Neural cell (in vitro differentiated cells): ENCODE data around the gene ZDHHC5.

Experiments used
- CTCF ChIP-seq: fragments of 450-650 bp; IDR thresholded peaks from 2 replicates; pipeline ENCODE4 v1.5.1; 2014; ENCODE audit warnings: antibody characterized with exemption, mild to moderate bottlenecking, moderate library complexity; ENCODE audit not compliant: poor library complexity, severe bottlenecking
- EP300 ChIP-seq: fragments of 450-650 bp; conservative IDR thresholded peaks from 2 replicates; pipeline ENCODE4 v1.6.1; 2014; ENCODE audit warnings: antibody characterized with exemption, mild to moderate bottlenecking, moderate library complexity; ENCODE audit not compliant: poor library complexity, severe bottlenecking
- POLR2AphosphoS5 ChIP-seq: IDR thresholded peaks from 2 replicates; pipeline ENCODE4 v1.6.1; 2012
- RAD21 ChIP-seq: fragments of 450-650 bp; conservative IDR thresholded peaks from 2 replicates; pipeline ENCODE4 v1.6.1; 2014; ENCODE audit warnings: antibody characterized with exemption, mild to moderate bottlenecking, moderate library complexity
- SMC3 ChIP-seq: fragments of 450-650 bp; conservative IDR thresholded peaks from 2 replicates; pipeline ENCODE4 v1.6.1; 2014; ENCODE audit warnings: antibody characterized with exemption, mild to moderate bottlenecking, moderate library complexity; ENCODE audit not compliant: poor library complexity
- TAF1 ChIP-seq: IDR thresholded peaks from 2 replicates; pipeline ENCODE4 v1.6.1; 2012; ENCODE audit warnings: low read depth
- TF ChIP-seq, protein P1 (sequence below): IDR thresholded peaks from 2 replicates; pipeline ENCODE4 v1.6.1; 2012; ENCODE audit warnings: borderline replicate concordance

DNA sequence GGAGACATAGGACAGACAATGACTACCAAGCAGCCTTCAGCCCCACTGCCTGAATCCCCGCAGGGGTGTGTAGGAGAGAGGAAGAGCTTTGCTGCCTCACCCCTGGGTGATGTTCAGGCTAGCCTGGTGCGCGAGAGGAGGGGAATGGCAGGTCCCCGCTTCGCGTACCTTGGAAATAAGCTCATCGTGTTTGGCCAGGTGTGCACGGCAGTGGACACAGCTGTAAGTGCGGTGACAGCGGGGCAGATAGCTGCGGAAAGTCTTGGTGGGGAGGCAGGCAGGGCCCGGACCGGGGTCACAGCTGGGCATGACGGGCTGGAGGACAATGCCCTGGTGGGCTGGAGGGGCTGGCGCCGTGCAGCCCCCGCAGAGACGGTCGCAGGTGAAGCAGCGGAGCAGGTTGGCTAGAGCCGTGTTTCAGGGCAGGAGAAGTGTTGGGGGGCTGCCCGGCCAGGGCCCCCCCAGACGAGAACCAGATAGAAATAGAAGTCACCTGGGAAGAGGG, 21.1 kb upstream of the ZDHHC5 start:
- TF ChIP-seq CTCF (no peak), EP300 (no peak), POLR2AphosphoS5 (no peak), TAF1 (no peak), SMC3 (no peak), RAD21 (no peak)
- TF ChIP-seq, protein P1, sequence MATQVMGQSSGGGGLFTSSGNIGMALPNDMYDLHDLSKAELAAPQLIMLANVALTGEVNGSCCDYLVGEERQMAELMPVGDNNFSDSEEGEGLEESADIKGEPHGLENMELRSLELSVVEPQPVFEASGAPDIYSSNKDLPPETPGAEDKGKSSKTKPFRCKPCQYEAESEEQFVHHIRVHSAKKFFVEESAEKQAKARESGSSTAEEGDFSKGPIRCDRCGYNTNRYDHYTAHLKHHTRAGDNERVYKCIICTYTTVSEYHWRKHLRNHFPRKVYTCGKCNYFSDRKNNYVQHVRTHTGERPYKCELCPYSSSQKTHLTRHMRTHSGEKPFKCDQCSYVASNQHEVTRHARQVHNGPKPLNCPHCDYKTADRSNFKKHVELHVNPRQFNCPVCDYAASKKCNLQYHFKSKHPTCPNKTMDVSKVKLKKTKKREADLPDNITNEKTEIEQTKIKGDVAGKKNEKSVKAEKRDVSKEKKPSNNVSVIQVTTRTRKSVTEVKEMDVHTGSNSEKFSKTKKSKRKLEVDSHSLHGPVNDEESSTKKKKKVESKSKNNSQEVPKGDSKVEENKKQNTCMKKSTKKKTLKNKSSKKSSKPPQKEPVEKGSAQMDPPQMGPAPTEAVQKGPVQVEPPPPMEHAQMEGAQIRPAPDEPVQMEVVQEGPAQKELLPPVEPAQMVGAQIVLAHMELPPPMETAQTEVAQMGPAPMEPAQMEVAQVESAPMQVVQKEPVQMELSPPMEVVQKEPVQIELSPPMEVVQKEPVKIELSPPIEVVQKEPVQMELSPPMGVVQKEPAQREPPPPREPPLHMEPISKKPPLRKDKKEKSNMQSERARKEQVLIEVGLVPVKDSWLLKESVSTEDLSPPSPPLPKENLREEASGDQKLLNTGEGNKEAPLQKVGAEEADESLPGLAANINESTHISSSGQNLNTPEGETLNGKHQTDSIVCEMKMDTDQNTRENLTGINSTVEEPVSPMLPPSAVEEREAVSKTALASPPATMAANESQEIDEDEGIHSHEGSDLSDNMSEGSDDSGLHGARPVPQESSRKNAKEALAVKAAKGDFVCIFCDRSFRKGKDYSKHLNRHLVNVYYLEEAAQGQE = no peak
